ENCODE results near the gene COL2A1.

Gene COL2A1

DNA sequence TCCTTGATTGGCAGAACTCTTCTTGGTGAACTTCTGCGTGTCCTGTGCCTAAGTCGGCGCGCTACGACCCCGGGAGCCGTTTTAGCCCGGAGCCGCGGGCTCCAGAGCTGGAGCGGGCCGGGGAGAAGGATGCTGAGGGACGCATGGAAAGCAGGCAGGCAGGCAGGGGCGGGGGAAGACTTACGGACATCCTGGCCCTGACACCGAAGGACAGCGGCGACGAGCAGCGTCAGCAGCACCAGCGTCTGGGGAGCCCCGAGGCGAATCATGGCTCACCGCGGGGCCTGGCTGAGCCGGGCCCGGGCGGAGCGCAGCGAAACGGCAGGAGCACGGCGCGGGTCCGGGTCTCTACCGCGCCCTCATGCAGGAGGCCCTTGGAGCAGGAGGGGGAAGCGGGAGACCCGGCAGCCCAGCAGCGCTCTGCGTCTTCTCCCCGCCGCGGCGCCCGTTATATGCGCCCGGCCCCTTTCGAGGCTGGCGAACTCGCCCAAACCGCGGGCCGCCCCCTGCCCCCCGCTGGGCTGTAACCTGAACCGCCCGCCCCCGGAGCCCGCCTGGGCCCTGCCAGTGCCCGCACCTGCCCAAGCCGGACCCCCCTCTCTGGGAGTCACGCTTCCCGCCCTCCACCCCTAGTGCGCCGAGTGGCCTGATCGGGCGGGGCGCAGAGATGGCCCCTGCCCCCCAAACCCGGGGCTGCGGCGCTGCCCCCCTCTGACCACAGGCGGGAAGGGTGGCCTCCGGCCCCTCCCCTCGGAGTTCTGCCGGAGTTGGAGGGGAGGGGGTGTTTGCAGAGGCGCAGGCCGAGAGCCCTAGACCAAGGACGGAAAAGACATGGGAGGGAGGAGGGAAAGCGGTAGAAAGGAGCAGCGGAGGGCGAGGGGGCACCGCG lies at the start of gene COL2A1:
TSS of gene COL2A1 (minus strand) at position 424 of the 889 bp plus-strand sequence. CDS start at position 269, 155 bp downstream.
- DNase-seq, result no peak

DNA sequence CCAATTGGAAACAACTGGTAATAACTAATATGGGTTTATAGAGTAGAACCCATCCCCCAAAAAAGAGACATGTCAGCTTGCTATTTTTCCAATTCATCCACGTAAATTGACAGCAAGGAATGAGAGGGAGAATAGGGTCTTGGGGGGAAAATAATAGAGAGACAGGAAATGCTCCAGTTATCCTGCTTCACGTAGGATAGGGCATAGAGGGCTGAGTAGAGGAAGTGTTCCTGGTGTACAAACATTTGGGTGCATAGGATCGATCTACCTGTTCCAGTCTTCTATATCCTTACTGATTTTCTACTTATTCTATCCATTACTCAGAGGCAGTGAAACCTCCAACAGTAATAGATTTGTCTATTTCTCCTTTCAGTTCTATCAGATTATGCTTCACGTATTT lies 49.6 kb upstream of the COL2A1 start:
- no peak for DNase-seq

DNA sequence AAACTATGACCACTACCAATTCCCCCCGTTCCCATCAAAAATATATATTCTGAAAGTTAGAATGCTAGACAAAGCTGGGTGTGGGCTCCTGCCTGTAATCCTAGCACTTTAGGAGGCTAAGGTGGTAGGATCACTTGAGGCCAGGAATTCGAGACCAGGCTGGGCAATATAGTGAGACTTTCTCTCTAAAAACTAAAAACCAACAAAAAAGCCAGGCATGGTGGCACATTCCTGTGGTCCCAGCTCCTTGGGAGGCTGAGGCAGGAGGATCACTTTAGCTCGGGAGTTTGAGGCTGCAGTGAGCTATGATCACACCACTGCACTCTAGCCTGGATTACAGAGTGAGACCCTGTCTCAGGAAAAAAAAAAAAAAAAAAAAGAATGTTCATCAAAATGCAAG lies 48.8 kb upstream of the COL2A1 start:
- DNase-seq, result no peak

DNA sequence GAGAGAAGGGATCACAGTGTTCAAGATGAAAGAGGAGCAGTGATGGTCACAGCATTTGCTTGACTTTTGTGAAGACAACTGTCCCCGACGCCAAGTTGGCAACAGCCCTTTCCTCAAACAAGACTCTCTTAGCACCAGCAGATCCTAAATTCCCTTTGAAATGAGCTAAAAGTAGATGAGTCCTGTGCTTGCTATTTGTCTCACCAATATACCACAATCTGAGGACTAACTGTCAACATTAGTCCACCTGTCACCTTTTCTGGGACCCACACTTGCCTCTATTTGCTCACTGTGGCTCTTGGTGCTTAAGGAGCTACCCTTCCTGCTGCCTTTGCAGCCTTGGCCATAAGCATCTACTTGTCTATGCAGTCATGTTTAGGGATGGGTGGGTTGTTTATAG lies 47.4 kb upstream of the COL2A1 start:
- DNase-seq, result no peak

DNA sequence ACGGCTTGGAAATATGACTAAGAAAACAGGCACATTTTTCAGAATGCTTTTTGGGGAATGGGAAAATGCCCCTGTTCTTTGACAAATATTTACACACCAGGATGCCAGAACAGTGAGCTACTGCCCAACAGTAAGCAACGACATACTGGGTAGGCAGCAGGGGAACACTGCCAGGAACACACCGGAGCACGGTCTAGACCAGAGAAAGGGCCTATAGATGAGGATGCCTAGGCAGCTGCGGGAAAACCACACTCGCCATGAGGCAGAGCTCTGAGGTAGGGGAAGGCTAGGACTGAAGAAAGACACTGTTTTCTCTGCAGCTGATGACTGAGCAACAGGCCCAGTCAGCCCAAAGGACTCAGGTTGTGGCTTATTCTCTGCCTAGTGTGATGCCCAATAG lies 45.9 kb upstream of the COL2A1 start:
- DNase-seq, result no peak

DNA sequence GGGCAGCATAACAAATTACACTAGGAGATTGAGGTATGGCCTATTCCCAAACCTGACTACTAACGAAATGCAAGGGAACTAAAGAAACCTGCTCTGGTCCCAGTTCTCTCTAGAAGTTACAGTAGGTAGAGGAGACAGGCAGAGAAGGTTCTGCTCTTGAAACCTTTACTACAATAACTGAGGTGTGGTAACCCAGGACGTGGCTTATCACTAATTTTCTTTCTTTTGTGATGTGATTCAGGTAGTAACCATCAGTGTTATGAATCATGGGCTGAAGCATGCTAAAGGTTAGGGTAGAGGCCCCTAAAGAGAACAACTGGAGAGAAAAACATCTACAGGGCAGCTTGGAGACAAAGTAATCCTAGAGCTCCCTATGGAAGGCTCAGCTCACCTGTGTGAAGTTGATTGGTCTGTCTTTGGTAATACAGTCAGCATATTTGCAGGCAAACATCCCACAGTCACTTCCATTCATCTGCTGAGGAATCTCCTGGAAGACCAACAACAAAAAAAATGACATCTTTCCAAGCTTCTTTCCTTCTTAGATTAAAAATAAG lies 41.8 kb upstream of the COL2A1 start:
- DNase-seq, result no peak

DNA sequence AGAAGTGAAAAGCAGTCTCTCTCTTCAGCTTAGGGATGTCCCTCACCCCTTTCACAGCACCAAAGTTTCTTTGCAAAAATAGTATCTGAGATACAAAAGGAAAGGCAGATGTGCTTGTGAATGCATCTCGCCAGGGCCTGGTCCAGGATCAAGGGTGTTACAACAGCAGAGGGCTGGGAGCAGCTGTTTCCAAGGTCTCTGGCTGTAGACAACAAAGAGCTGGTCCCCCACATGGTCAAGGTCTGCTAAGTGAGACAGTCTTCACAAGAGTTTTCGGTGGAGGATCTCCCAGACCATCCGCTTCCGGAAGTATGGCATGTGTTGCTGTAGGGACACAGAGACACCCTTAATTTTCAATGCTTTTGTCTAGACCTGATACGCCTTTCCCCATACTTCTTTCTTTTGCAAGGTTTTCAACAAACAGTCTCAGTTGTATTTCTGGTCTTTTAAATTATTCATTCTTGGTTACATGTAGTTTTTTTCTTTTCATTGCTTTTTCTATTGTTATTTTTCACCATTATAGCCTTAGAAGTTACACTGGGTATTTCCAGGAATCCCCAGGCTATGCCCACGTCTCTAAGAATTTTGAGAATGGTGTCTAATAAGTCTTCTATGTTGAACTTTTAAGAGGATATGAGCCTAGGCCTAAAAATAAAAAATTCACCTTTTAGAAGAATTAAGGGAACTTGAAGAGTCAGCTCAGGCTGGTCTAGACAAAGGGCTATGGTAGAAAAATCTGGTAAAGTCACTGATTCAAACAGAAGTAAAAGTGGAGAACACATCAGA lies 41.0 kb upstream of the COL2A1 start:
- no peak for DNase-seq

DNA sequence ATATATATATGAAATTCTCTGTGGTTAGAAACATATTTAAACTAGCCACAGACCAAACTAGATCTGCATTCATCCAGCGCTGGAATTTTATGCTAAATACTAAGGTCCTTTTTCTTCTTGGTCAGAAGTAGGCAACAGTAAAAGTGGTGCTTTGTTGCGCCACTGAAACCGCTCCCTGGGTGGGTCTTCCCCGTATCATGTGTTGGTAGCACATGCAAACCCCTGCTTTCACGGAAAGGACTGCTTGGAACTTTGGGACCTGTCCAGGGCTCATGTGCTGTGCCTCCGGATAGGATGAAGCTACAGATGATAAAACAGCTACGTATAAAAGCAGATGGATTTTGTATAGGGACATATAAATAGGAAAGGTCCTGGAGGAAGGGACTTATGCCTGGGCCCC lies 40.1 kb upstream of the COL2A1 start:
- no peak for DNase-seq

DNA sequence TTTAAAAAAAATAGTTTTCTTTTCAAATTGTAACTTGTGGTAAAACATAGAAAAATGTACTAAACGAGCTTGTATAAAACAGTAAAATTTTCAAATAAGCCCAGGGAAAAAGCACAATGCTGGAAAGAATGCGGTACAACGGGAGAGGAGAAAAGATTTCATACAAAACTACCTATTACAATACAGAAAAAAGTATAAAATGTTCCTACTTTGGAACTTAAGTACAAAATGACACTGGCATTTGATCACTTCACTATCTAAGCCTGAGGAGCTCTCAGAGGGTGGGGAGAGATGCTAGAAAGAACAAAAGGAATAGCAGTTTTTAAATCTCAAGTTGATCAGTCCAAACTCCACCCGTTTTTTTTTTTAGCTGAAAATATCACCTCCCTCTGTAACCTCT lies 39.5 kb upstream of the COL2A1 start:
- DNase-seq, result no peak

DNA sequence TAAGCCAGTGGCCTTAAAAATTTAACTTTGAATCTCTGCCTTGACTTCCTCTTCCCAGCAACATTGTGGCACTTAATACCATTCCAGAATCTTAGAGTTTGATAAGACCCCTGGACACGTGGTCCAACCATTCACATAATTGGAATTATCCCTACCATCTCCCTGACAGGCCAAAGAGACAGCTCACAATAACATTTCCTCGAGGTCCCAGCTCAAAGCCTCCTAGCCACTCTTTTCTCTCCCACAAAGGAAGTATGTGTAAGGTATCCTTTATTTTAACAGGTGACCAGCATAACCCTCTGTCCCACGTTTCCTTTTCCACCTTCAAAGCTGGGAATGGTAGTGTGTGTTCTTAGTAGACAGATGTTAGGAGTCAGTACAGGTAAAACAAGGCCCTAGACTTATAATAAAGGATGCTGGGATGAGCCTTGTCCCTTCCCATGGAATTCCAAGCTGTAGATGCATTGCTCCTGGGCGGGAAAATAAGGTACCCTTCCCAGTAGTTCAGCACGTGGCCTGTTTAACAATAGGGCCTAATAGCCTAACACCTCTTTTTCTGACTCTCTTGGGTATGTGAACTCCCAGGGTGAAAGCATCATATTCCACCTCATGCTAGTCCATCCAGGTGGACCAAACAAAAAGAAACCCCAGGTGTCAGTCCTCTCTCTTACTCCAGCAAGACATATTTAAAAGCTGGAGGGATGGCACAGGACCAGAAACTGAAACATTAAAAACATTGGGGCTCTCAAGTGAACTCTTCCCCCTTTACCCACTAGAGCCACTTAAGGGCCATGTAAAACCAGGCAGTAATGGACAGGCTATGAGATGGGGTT lies 37.5 kb upstream of the COL2A1 start:
- DNase-seq, result no peak

DNA sequence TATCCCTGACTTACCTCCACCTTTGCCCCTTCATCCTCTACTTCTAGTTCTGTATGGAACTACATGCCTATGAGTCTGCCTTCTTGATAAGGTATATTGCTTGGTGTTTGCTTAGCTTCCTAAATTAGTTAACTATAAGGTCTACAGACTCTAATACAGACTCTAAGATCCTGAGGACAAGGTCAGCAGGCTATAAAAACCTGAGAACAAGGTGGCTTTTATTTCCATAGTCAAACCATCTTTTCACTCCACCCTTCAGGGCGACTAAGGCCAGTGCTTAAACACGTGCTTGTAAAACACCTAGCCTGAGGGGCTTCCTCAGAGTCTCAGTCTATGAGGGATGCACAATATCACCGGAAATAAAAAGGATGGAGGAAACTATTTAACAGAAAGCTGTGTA lies 36.1 kb upstream of the COL2A1 start:
- DNase-seq, result no peak

DNA sequence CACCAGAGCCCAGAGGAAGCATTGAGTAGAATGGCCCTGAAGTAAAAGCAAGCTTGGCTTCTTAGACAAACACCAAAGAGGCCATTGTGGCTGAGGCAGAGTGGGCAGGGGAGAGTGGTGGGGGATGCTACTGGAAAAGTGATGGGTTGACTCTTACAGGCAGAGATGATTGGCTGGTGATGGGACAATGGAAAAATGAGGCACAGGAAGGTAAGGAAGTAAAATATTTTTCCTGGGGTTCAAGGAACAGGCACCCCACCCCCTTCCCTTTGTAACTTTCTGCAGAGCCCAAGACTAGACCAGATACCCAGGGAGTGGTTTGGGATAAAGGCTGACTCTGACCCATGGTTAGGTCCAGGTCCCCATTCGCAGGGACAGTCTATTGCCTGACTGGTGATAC lies 34.9 kb upstream of the COL2A1 start:
- no peak for DNase-seq

DNA sequence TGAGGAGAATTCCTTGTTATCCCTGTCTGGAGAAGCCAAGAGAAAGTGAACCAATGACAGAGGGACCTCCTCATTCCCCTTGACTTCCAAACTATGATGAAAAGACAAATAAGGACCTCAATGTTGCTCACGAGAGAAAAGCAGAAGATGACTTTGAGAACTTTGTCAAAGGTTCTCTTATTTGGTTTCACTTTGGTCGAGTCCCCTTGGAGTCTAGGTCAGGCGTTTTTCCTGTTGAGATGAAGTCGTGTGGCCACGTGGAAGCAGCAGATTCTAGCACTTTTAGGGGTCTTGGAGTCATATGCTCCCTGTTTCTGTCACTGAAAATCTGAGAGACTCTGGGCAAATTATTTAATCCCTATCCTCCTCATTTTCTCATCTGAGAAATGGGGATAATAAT lies 33.8 kb upstream of the COL2A1 start:
- DNase-seq, result no peak

DNA sequence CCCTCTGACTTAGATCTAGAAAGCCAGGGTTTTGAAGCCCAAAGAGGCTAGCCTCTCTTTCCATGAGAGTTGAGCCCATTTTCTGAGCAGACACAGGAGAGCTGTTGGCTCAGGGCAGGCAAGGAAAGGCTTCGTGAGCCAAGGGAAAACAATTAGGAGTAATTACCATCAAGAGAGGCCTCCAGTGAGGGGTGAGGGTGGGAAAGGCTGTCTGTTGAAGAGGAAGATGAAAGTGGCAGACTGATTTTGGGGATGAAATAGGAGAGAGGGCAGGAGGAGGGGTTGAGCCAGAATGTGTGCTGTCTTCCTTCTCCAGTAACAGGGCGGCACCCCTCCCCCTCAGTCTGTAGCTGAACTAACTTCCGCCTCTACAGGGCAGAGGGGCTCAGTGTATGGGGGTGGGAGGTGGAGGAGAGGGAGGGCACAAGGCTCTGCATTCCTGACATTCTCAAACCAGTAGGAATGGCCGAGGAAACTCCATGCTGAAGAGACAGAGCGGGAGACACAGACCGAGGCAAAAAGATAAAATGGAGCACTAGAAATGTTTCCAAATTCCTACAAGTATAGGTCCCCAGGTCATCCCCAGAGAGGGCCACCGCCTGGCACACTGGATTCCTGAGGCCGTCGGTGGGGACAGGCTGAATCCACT lies 33.1 kb upstream of the COL2A1 start:
- no peak for DNase-seq

DNA sequence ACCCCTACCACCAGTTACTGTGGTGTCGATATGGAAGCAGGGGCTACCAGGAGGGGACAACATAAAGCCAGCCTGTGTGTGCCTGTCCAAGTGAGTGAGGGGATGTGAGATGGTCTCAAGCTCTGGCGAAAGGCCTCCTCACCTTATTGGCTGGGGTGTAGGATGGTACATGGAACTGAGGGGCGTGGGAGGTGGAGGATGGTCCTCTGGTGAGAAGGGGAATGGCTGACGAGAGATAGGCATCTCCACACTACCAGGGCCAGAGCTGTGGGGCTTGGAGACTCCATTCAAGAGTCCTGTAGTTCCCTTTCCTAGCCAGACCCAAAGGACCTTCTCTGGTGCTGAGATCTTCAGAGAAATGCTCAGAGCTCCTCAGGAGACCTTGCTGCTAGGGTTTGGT lies 32.5 kb upstream of the COL2A1 start:
- DNase-seq, result no peak

DNA sequence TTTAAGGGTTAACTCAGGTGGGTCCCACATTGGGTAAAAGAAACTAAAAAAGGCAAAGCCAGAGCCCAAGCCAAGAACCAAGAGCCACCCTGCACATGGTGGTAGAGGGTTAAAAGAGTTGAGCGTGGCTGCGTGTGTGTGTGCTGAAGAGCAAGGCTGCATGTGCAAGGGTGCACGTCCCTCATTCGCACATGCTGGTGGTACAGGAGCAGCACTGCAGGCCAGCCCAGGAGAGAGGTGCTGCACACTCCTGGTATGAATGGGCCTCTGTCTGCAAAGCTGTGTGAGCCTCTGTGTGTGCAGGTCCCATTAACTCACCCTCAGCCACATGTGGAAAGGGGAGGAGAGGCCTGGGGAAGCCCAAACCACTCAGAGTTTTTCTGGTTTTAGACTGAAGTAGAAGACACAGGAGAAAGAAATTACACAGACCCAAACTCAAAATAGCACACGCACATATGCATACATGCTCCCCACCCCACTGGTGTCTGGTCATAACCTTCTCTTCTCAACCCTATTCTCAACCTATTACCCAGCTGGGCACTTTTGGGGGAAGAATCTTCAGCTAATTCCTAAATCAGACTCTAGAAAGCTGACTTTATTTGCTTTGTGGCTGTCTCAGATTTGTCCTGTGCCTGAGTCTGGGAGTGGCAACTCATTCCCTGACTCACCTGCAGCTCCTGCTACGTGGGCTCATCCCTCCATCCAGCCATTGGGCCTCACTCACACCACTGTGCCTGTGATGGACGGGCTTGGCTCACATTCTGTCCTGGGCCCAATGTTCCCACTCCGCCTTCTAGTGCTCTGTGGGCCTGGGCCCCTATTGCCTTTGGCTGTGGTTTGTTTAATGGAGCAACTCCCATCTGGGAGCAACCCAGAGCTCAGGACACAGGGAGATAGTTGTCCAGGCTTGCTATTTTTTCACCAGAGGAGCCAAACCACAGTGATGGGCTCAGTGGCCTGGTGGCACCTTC lies 30.8 kb upstream of the COL2A1 start:
- no peak for DNase-seq

DNA sequence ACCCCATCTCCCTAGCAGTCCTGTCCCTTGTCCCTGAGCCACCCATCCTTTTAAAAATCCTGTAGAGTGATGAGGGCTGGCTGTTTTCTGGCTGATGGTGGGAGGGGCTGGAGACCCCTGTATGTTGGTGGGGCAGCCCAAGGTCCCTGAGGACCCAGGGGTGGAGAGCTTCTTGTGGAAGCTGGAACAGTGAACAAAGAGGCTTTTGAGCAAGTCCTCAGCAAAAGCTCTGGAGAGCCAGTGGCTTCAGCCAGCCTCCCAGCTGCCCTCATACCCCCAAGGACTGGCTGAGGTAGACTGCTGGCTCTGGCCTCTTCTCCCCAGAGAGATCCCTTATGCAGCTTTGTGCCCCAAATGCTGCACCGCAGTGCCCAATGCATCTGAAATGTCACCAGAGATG lies 29.2 kb upstream of the COL2A1 start:
- no peak for DNase-seq

DNA sequence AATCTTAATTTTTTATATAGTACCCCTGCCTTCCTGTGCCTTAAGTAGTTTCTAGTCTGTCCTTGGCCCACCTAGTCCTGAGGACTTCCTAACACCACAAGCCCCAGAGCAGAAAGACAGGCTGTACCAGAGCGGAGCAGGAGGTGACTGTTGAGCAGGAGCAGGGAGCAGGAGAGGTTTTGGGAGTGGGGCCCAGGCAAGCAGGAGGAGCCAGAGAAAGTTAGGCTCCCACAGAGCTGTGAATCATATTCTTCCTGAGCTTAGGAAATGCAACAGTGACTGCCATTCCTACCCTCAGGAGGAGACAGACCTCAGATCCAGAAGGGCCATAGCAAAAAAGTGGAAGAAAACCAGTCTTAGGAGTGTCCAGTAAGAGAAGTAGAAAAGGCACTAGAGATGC lies 28.3 kb upstream of the COL2A1 start:
- DNase-seq, result no peak

DNA sequence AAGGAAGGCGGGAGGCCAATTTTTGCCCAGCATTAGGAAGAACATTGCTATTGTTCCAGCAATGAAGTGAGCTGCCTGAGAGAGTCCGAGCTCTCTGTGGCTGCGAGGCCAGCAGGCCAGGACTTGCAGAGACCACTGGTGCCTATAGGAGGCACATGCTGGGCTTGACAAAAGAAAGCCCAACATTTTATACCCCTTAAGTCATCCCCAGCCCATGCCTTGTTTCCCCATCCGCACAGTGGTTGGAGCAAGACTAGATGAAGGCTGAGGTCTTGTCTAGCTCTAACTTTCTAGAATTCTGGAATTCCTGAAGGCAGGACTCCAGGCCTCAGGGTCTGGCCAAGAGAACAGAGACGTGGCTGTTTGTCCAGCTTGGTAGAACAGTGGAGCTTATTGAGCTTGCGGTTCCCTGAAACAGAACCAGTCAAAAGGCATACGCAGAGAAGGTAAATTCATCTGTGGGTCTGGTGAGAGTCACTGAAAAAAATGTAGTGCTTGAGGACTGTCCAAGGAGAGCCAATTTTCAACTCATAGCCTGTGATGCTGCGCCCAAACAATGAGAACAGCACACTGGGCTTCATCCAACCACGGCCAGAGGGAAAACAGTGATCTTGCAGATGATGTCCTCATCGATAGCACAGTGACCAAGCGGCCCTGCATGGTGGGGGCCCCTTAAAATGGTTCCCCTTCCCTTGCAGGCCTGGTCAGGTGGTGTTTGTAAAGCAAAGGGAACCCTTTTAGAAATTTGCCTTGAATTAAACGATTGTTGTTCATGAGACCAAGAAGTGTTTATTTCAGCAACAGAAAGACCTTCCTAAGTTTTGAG lies 27.1 kb upstream of the COL2A1 start:
- no peak for DNase-seq

DNA sequence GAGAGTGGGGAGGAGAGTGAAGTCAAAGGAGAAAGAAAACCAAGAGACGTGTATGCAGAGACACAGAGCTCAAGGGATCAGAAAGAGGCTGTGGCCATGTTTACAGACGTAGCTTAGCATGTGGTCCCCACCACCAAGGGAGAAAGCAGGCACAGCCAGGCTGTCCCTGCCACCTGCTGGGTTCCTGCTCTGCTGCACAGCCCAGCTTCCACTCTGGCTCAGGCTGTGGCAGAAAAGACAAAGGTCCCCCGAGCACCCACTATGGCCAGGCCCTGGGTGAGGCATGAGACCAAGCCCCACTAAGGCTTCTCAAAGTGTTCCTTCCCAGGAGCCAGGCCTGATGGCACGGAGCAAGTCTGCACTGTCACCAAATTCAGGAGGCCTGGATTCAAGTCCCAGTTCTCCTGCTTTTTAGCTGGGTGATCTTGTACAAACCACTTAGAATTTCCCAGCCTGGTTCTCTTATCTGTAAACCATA lies 25.9 kb upstream of the COL2A1 start:
- DNase-seq, result no peak
